CD14-positive monocyte (primary cell): ENCODE data around the gene PRMT5. TPM values are rescaled to one million over a fixed set of nuclear protein-coding genes. Genes with fewer than 3 reads are reported as not detected.

Source experiments
- DNase-seq, 3 donors: peaks; one replicate each; pipeline ENCODE4 v3.0.0-alpha.2; 2011 to 2022
- H2AFZ ChIP-seq: 2 replicates; pipeline ENCODE4 v1.6.0; 2012; ENCODE audit warnings: mild to moderate bottlenecking, low read depth, low read length, inconsistent platforms; ENCODE audit not compliant: insufficient read depth, poor library complexity, severe bottlenecking
- H3K27ac ChIP-seq, 2 donors: 1 replicate in 1 of 2; 2 replicates in 1 of 2; pipeline ENCODE4 v1.5.1; 2012 to 2013; ENCODE audit warnings: low read length in 2 of 2, control low read depth in 1 of 2, inconsistent platforms in 1 of 2, low read depth in 1 of 2, mild to moderate bottlenecking in 1 of 2
- H3K27me3 ChIP-seq, 2 donors: one replicate each; pipeline versions ENCODE4 v1.6.0 to v1.6.1; 2011 to 2013; ENCODE audit warnings: low read length in 2 of 2; ENCODE audit not compliant: control insufficient read depth in 2 of 2, insufficient read depth in 2 of 2
- H3K36me3 ChIP-seq, 2 donors: replicated peaks in 1 of 2; 1 replicate in 1 of 2; 2 replicates in 1 of 2; pipeline versions ENCODE4 v1.5.1 to v1.6.1; 2012 to 2013; ENCODE audit warnings: low read length in 2 of 2, control low read depth in 1 of 2, inconsistent platforms in 1 of 2, mild to moderate bottlenecking in 1 of 2; ENCODE audit not compliant: insufficient read depth in 2 of 2, control insufficient read depth in 1 of 2
- H3K4me1 ChIP-seq, 2 donors: 1 replicate in 1 of 2; 2 replicates in 1 of 2; pipeline versions ENCODE4 v1.5.1 to v1.6.1; 2012 to 2013; ENCODE audit warnings: low read length in 2 of 2, control low read depth in 1 of 2, inconsistent platforms in 1 of 2, mild to moderate bottlenecking in 1 of 2, moderate library complexity in 1 of 2; ENCODE audit not compliant: insufficient read depth in 2 of 2, control insufficient read depth in 1 of 2
- H3K4me2 ChIP-seq: replicated peaks from 2 replicates; pipeline ENCODE3; 2012; ENCODE audit warnings: low read length, moderate library complexity, mild to moderate bottlenecking; ENCODE audit not compliant: poor library complexity, severe bottlenecking; ENCODE audit errors: extremely low read depth
- H3K4me3 ChIP-seq, 3 experiments: fragments of 200-600 bp in 1 of 3; sonication (generic) in 1 of 3; replicated peaks in 1 of 3; 1 replicate in 2 of 3; 2 replicates in 1 of 3; pipeline ENCODE4 v1.5.1; 2011 to 2013; ENCODE audit warnings: low read length in 3 of 3, mild to moderate bottlenecking in 3 of 3, control low read depth in 2 of 3, low read depth in 2 of 3, inconsistent platforms in 1 of 3, moderate library complexity in 1 of 3
- H3K79me2 ChIP-seq: 2 replicates; pipeline ENCODE4 v1.6.0; 2012; ENCODE audit warnings: mild to moderate bottlenecking, control low read depth, inconsistent platforms, low read length, moderate library complexity; ENCODE audit not compliant: insufficient read depth
- H3K9ac ChIP-seq: 2 replicates; pipeline ENCODE4 v1.6.0; 2017; ENCODE audit warnings: low read length, mild to moderate bottlenecking; ENCODE audit not compliant: insufficient read depth, poor library complexity, severe bottlenecking
- H3K9me3 ChIP-seq, 2 donors: replicated peaks in 1 of 2; 1 replicate in 1 of 2; 2 replicates in 1 of 2; pipeline versions ENCODE4 v1.5.1 to v1.6.1; 2012 to 2013; ENCODE audit warnings: low read length in 2 of 2, control low read depth in 1 of 2; ENCODE audit not compliant: control insufficient read depth in 1 of 2, insufficient read depth in 1 of 2
- H4K20me1 ChIP-seq: 2 replicates; pipeline ENCODE4 v1.6.0; 2012; ENCODE audit warnings: mild to moderate bottlenecking, low read length, control low read depth, moderate library complexity; ENCODE audit not compliant: insufficient read depth
- H3K27ac Mint-ChIP-seq, 7 donors: one replicate each; pipeline ENCODE4 v1.8.0; 2020; ENCODE audit warnings: mild to moderate bottlenecking in 7 of 7, mixed read lengths in 7 of 7, moderate library complexity in 6 of 7, inconsistent platforms in 2 of 7
- H3K27me3 Mint-ChIP-seq, 3 donors: one replicate each; pipeline ENCODE4 v1.8.0; 2021 to 2022; ENCODE audit warnings: low read depth in 3 of 3, mild to moderate bottlenecking in 3 of 3, mixed read lengths in 3 of 3, moderate library complexity in 3 of 3, inconsistent platforms in 1 of 3
- H3K36me3 Mint-ChIP-seq, 2 donors: one replicate each; pipeline ENCODE4 v1.8.0; 2020; ENCODE audit warnings: mixed read lengths in 2 of 2, inconsistent platforms in 1 of 2, mild to moderate bottlenecking in 1 of 2
- H3K4me1 Mint-ChIP-seq: one replicate; pipeline ENCODE4 v1.8.0; 2020; ENCODE audit warnings: mild to moderate bottlenecking, mixed read lengths
- H3K4me3 Mint-ChIP-seq, 2 donors: one replicate each; pipeline ENCODE4 v1.8.0; 2020; ENCODE audit warnings: mild to moderate bottlenecking in 2 of 2, mixed read lengths in 2 of 2, moderate library complexity in 1 of 2
- H3K9me3 Mint-ChIP-seq, 7 donors: one replicate each; pipeline ENCODE4 v1.8.0; 2020 to 2022; ENCODE audit warnings: mixed read lengths in 7 of 7, mild to moderate bottlenecking in 6 of 7, moderate library complexity in 6 of 7, inconsistent platforms in 2 of 7
- WGBS: methylation state at CpG from one replicate; pipeline ENCODE4 v1.1.5; 2013; ENCODE audit warnings: missing lambda C conversion rate; ENCODE audit not compliant: insufficient coverage; 5-methylcytosine and 5-hydroxymethylcytosine counted together
- intact Hi-C, 2 donors: fragments of 100-400 bp; cut with micrococcal nuclease; formaldehyde crosslinking; loops; one replicate each; pipeline versions ENCODE4 v1.15.0 to v1.15.1; 2023
- polyA plus RNA-seq, 3 donors: library from polyadenylated mRNA; depleted of rRNA in 1 of 3; unstranded in 2 of 3; stranded (reverse) in 1 of 3; fragments of 300-500 nt in 2 of 3; fragments of >200 nt in 1 of 3; fragmentation: Illumina TruSeq in 2 of 3; gene quantifications; 1 replicate in 2 of 3; 2 replicates in 1 of 3; pipeline ENCODE4 v1.2.3, GENCODE V29; 2012 to 2021
- TF ChIP-seq, protein P1 (sequence below): fragments of 200-600 bp; IDR thresholded peaks from one replicate; pipeline ENCODE4 v1.8.0; 2022; ENCODE audit warnings: antibody characterized with exemption, mild to moderate bottlenecking

Gene PRMT5
- polyA plus RNA-seq, 3 donors = 38.7 to 44.4 (median 44.1) TPM

GRCh38 chr14:22962061-22962676 is 33.0 kb upstream of the PRMT5 start:
- Mint-ChIP-seq H3K27ac (no peak overlapping the region), H3K4me1 (peaks cover 5% of the 10 kb centered on the region), H3K9me3 (peaks cover 0 to 4% (median 0%) of the 10 kb centered on the region in 7 donors), H3K27me3 (peaks cover 0 to 3% (median 0%) of the 10 kb centered on the region in 3 donors), H3K4me3 (no peak overlapping the region), H3K36me3 (no peaks in the 10 kb centered on the region)
- H3K9me3 ChIP-seq = no peaks in the 10 kb centered on the region
- H3K9ac ChIP-seq = no peak overlapping the region
- H3K79me2 ChIP-seq = no peaks in the 10 kb centered on the region
- 100% methylated on average over 1 of the region's 6 CpGs for WGBS
- H4K20me1 ChIP-seq = no peaks in the 10 kb centered on the region
- intact Hi-C loops = no loop called here
- H3K36me3 ChIP-seq = no peaks in the 10 kb centered on the region
- peak overlapping the region; percentile 17 for H2AFZ ChIP-seq
- no peak for DNase-seq
- TF ChIP-seq, protein P1, sequence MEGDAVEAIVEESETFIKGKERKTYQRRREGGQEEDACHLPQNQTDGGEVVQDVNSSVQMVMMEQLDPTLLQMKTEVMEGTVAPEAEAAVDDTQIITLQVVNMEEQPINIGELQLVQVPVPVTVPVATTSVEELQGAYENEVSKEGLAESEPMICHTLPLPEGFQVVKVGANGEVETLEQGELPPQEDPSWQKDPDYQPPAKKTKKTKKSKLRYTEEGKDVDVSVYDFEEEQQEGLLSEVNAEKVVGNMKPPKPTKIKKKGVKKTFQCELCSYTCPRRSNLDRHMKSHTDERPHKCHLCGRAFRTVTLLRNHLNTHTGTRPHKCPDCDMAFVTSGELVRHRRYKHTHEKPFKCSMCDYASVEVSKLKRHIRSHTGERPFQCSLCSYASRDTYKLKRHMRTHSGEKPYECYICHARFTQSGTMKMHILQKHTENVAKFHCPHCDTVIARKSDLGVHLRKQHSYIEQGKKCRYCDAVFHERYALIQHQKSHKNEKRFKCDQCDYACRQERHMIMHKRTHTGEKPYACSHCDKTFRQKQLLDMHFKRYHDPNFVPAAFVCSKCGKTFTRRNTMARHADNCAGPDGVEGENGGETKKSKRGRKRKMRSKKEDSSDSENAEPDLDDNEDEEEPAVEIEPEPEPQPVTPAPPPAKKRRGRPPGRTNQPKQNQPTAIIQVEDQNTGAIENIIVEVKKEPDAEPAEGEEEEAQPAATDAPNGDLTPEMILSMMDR = no peak
- no peak overlapping the region for H3K4me3 ChIP-seq
- H3K27me3 ChIP-seq = no peaks in the 10 kb centered on the region
- H3K4me2 ChIP-seq = no peak overlapping the region
- peaks cover 6 to 7% of the 10 kb centered on the region in 2 donors for H3K4me1 ChIP-seq
- H3K27ac ChIP-seq = no peak overlapping the region

- Histone ChIP-seq H2AFZ (peak overlapping the region; percentile 91), H3K27me3 (no peaks in the 10 kb centered on the region), H3K4me3 (peak overlapping the region; percentile 65 to 89 (median 85)), H3K4me1 (peaks cover 36 to 49% of the 10 kb centered on the region in 2 donors), H3K27ac (peak overlapping the region; percentile 92 to 95), H4K20me1 (no peaks in the 10 kb centered on the region), H3K9ac (peak overlapping the region; percentile 92), H3K9me3 (no peaks in the 10 kb centered on the region), H3K36me3 (peaks cover 3 to 8% of the 10 kb centered on the region in 2 donors), H3K4me2 (peak overlapping the region; percentile 93), H3K79me2 (peaks cover 34% of the 10 kb centered on the region)
- peaks cover 0 to 4% (median 0%) of the 10 kb centered on the region in 7 donors for H3K9me3 Mint-ChIP-seq
- peaks cover 8 to 21% of the 10 kb centered on the region in 2 donors for H3K36me3 Mint-ChIP-seq
- no peaks in the 10 kb centered on the region for H3K27me3 Mint-ChIP-seq
- peak overlapping the region; percentile 91 to 97 (median 95) for H3K27ac Mint-ChIP-seq
- H3K4me3 Mint-ChIP-seq = peak overlapping the region; percentile 86 to 92
- DNase-seq = no peak
- 32% methylated on average over 9 of the region's 19 CpGs for WGBS
- TF ChIP-seq, protein P1 = no peak
- intact Hi-C loops = no loop called here
- peaks cover 43% of the 10 kb centered on the region for H3K4me1 Mint-ChIP-seq
Observed at GRCh38 chr14:22955702-22956569, 26.8 kb upstream of the PRMT5 start.
